NCI-H2196 (cell line): ENCODE results near the gene ARV1.
"Not testable (repeated sequence)": the region's sequence is repeated elsewhere in the genome, so short reads cannot be mapped to it uniquely, and the experiment has no call there.

Source experiments
- DNase-seq: peaks from one replicate; lab custom pipeline; 2025; ENCODE audit not compliant: unreplicated experiment; lab: John Stamatoyannopoulos, UW

Gene ARV1

DNA sequence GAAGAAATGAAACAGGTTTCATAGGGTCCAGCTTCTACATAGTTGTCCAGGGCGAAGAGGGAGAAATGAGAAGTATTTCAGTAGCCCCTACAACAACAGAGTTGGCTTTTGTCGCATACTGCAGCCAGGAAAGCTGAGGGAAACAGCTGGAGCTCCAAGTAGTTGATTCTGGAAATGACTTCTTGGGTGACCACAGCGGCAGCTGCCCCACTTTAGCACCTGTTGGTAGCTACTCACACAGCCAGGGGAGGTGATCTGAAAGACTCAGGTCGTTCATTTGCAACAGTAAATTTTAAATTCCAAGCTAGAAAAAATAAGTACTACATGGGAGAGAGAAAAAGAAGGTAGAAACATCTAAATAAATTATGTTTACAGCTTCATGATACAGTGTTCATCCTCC, 2.5 kb upstream of the ARV1 start:
- no peak for DNase-seq

DNA sequence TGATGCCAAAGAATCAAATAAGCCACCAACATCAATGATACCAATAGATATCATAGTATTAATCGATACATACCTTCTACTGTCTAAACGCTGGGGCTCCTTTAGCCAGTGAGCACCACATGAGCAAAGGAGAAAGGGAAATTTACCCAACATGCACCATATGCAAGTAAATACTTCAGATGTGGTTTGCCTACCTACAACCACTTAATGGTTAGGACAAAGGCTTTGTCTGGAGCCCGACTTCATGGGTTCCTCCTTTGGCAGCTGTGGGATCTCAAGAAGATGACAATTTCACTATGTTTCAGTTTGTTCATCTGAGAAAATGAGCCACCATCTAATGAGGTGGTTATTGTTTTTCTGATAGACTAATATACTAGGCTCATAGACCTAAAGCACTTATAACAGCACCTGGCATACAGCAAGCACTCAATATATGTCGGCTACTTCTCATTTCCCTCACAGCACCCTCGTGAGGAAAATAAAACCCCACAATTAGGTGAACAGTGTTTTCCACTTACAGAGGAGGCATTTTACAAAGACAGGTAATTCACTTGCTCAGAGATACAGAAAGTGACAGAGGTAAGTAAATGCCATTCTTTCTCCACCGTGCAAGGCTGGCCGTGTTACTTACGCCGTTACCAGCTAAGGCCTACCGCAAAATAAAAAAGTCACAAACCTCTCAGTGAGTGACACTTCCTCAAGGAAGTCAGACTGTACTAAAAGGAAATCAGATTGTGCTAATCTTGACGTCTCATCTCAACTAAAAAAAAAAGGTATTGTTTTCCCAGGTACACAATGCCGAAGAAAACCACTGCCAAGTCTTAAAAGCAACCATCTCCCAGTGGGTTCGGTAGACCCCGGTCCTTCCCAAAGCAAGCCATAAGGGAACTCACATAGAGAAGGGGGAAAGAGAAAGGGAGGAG, 1.8 kb upstream of the ARV1 start:
- DNase-seq, result no peak

DNA sequence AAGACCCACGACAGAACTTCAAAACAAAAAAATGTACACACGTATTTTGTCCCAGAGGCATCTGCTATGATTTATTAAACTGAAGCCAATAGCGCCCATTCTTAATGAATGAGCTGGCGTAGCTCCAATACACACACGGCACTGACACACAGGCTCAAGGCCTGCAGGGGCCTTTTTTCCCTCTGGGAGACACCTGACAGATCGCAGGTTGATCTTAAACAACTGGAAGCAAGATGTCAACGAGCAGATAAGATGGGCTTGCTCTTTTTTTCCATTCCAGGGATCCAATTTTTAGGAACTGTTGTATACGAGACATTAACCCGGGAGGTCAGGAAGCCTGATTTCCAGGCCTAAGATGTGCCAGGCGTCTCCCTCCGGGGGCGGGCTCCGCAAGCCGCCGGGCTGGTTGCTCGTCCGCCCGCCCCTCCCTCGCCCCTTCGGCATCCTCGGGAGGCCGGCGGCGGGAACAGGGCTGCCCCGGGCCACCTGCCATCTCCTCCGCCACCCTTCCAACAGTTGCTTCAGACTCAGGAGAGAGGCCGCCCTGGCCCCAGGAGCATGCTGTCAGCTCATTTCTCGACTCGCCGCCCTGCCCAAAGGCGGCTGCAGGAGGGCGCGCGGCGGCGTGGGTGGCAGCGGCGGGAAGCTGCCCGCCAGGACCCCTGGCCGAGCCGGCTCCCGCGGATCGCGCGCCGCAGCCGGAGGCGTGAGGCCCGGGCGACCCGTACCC, 968 bp upstream of the ARV1 start:
- DNase-seq, result peak; percentile 42

- no peak for DNase-seq
Measured at GRCh38 chr1:230979389-230979716, 459 bp downstream of the ARV1 start.

DNA sequence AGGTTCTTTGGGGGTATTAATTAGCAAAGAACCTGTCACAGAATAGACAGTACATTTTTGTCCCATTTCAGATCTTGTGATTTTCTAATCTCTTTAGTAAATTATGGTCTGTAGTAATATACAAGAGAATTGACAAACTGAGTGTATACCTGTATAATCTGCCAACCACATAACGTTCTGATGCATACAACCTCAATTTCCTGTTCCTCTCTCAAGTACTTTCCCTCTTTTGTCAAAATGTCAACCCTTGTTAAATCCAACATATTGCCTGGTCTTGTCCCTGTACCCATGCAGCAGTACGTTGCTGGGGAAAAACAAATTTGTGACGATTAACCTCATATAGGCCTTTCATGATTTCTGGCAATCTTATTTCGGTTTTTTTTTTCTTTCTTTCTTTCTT, 1.1 kb downstream of the ARV1 start:
- DNase-seq, result no peak

- no peak for DNase-seq
Measured at GRCh38 chr1:230982696-230983095, 3.8 kb downstream of the ARV1 start.

GRCh38 chr1:230983811-230984210, 4.9 kb downstream of the ARV1 start:
- no peak for DNase-seq

DNA sequence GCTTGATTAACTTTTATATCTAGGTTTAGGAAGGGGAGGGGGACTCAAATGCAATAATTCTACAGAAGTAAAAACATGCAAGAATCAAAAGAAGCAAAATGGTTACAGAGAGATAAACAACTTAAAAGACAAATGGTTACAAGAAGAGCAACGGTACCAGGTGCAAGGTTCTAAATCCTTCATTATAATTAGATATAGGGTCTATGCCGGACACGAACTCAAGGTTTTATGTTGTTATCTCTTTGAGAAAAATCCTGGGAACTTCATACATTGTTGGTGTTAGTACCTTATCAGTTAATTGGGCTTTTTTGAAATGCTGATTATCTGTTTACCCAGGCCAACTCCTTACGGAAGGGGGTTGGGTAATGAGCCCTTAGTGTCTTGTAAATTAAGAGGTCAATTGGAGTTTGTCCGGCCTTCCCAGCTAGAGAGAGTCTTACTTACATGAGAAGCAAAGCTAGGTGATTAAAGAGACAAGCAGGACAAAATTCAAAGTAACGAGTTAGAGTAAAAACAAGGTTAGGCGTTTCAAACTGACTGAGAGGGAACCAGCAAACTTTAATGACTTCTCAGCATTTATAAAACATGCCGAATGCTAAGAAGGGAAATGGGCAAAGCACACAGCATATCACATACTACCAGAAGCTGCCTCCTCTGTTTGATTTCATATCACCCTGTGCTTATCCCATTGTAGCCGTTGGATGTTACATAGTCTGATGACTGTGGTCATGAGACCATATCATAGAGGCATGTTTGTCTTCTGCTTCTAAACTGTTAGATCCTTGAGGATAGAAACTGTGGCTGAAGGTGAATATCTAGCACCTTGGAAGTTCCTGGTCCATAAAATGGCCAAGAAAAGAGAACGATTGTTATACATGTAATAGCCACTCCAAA, 6.0 kb downstream of the ARV1 start:
- DNase-seq, result not testable (repeated sequence)

DNA sequence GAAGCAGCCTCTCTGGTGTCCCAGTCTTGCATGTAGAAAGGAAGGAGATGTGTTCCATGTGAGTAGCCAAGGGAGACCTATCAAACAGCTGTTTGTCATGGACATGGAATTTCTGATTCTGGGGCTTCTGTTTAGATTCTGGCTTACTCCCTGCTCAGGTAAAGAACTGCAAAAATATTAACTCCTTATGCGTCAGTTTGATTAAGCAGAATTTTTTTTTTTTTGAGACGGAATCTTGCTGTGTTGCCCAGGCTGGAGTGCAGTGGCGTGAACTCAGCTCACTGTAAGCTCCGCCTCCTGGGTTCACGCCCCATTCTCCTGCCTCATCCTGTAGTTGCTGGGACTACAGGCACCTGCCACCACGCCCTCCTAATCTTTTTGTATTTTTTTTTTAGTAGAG, 6.8 kb downstream of the ARV1 start:
- DNase-seq, result no peak

DNA sequence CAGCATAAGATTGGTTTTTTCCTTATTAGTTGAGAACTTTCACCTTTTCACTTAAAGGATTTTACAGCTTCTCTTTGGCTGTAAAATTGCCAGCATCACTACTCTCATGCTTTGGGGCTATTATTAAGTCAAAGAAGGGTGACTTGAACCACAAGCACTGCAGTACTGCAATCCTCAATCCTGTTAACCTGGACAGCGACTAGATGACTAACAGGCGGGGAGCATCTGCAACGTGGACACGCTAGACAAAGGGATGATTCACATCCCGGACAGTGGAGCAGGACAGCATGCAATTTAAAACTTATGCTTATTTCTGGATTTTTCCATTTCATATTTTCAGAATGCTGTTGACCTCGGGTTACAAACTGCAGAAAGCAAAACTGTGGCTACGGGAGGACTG, 8.1 kb downstream of the ARV1 start:
- DNase-seq, result no peak

- DNase-seq, result no peak
Measured at GRCh38 chr1:230987448-230987847, 8.6 kb downstream of the ARV1 start.

GRCh38 chr1:230992100-230992774, 13.3 kb downstream of the ARV1 start:
- peak; percentile 47 for DNase-seq

DNA sequence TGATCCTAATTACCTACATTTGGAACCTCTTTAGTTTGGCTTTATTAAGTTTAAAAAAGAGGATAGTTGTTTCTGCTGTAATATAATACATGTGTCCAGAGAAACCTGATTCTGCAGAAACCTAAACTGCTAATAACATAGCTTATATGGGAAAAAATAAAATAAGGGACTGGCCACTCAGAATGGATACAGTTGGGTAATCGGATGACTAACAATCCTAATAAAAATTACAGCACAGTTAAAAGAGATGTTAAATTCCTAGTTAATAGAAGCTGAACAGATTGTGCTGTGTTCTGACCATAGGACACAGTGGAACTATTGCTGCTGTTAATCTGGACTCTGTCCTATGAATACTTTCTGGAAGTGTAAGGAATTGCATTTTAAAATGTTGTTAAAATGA, 16.0 kb downstream of the ARV1 start:
- DNase-seq, result no peak

- no peak for DNase-seq
Measured at GRCh38 chr1:231000201-231000600, 21.3 kb downstream of the ARV1 start.

DNA sequence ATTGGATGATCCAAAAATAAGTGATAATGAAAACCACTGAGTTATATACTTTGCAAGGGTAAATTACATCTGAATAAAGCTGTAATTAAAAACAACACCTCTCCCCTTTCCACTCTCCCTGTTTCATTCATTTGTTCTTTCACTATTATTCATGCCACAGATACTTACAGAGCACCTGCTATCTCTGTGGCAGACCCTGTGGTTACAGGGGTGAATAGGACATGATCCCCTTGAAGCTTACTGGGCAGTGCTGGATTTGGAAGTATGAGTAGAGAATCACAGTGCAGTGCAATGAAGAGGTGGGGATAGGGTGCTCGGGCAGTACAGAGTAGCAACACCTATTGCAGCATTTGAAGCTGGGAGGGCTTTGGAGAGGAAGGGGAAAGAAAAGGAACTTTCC, 21.7 kb downstream of the ARV1 start:
- DNase-seq, result no peak

GRCh38 chr1:231001892-231002291, 23.0 kb downstream of the ARV1 start:
- no peak for DNase-seq

GRCh38 chr1:231007535-231007934, 28.6 kb downstream of the ARV1 start:
- DNase-seq, result not testable (repeated sequence)

DNA sequence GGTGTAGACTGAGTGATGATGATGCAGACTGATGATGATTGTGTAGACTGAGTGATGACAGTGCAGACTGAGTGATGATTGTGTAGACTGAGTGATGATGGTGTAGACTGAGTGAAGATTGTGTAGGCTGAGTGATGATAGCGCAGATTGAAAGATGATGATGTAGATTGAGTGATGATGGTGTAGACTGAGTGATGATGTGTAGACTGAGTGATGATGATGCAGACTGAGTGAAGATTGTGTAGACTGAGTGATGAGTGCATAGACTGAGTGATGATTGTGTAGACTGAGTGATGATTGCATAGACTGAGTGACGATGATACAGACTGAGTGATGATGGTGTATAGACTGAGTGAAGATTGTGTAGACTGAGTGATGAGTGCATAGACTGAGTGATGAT, 32.5 kb downstream of the ARV1 start:
- no peak for DNase-seq

- DNase-seq, result no peak
Measured at GRCh38 chr1:231011963-231012362, 33.1 kb downstream of the ARV1 start.

DNA sequence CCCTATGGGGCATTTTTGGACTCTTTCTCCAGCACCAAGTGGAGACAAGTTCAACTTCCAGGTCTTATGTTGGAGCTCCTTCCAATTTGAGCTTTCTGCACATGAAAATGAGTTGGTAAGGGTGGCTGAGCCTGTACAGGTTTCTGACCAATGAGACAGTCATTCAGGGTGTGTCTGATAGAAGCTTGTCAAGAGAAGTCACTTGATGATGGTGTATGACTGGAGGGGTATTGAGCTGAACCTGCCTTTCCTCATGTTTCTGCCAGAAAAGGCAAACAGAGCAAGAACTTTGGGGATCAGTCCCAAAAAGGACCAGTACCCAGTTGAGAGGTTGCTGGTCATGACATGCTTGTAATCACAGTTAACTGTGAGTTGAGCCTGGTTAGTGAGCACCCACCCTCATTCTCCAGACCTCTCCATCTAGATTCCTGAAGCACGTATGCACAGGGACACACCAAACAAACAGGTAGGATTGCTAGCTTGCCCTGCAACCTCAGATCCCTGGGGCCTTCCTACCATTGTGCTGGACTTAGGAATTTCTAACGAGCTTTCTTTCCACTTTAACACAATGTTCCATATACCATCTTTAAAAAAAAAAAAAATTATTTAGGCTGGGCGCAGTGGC, 34.6 kb downstream of the ARV1 start:
- DNase-seq, result no peak
